NB4 (cell line): Measurements from ENCODE around the gene CTNND2.

Source experiments
- DNase-seq: peaks from one replicate; pipeline ENCODE4 v3.0.0; 2010; ENCODE audit warnings: low read depth
- H3K4me3 ChIP-seq: one replicate; pipeline ENCODE4 v1.5.1; 2011; ENCODE audit warnings: mild to moderate bottlenecking, low read depth, low read length, moderate library complexity
- MYC ChIP-seq: IDR thresholded peaks from 2 replicates; pipeline ENCODE4 v1.6.1; 2011; ENCODE audit warnings: low read depth, low read length
- POLR2A ChIP-seq: IDR thresholded peaks from 2 replicates; pipeline ENCODE4 v1.6.1; 2011; ENCODE audit warnings: mild to moderate bottlenecking; ENCODE audit not compliant: insufficient read length; ENCODE audit errors: extremely low read depth
- TF ChIP-seq, protein P1 (sequence below): IDR thresholded peaks from one replicate; pipeline ENCODE4 v1.5.1; 2012; ENCODE audit warnings: low read depth, low read length
- TF ChIP-seq, protein P2 (sequence below): IDR thresholded peaks from 2 replicates; pipeline ENCODE4 v1.6.1; 2011; ENCODE audit warnings: low read depth, low read length

CTNND2 gene

DNA sequence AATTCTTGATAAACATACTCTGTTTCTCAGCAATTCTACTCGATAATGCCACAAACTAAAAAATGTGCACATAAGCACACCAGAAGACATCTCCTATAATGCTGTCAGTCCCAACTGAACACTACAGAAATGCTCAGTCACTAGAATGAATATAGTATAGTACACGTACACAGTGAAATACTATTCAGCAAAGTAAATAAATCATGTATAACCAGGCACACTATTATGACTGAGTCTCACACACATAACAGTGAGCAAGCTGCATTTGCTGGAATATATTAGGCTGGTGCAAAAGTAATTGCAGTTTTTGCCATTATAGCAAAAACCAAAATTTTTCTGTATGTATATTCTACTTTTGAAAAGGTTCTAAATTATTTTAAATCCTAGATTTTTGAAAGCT, 310.2 kb downstream of the CTNND2 start:
- TF ChIP-seq POLR2A, result no peak
- no peak for TF ChIP-seq MYC
- TF ChIP-seq, protein P1, sequence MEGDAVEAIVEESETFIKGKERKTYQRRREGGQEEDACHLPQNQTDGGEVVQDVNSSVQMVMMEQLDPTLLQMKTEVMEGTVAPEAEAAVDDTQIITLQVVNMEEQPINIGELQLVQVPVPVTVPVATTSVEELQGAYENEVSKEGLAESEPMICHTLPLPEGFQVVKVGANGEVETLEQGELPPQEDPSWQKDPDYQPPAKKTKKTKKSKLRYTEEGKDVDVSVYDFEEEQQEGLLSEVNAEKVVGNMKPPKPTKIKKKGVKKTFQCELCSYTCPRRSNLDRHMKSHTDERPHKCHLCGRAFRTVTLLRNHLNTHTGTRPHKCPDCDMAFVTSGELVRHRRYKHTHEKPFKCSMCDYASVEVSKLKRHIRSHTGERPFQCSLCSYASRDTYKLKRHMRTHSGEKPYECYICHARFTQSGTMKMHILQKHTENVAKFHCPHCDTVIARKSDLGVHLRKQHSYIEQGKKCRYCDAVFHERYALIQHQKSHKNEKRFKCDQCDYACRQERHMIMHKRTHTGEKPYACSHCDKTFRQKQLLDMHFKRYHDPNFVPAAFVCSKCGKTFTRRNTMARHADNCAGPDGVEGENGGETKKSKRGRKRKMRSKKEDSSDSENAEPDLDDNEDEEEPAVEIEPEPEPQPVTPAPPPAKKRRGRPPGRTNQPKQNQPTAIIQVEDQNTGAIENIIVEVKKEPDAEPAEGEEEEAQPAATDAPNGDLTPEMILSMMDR, result no peak
- TF ChIP-seq, protein P2, sequence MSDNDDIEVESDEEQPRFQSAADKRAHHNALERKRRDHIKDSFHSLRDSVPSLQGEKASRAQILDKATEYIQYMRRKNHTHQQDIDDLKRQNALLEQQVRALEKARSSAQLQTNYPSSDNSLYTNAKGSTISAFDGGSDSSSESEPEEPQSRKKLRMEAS, result no peak
- H3K4me3 ChIP-seq, result no peak overlapping the region
- no peak for DNase-seq

DNA sequence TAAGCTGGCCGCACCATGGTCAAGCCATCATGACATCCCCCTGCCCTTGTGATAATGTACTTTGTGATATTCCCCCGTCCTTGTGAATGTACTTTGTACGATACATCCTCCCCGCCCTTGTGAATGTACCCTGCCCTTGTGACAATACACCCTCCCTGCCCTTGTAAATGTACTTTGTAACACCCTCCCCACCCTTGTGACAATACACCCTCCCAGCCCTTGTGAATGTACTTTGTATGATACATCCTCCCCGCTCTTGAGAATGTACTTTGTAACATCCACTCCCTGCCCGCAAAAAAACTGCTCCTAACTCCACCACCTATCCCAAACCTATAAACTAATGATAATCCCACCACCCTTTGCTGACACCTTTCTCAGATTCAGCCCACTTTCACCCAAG, 313.8 kb downstream of the CTNND2 start:
- TF ChIP-seq, protein P1, result no peak
- TF ChIP-seq, protein P2, result no peak
- TF ChIP-seq MYC, result no peak
- TF ChIP-seq POLR2A, result no peak
- no peak overlapping the region for H3K4me3 ChIP-seq
- DNase-seq, result no peak

DNA sequence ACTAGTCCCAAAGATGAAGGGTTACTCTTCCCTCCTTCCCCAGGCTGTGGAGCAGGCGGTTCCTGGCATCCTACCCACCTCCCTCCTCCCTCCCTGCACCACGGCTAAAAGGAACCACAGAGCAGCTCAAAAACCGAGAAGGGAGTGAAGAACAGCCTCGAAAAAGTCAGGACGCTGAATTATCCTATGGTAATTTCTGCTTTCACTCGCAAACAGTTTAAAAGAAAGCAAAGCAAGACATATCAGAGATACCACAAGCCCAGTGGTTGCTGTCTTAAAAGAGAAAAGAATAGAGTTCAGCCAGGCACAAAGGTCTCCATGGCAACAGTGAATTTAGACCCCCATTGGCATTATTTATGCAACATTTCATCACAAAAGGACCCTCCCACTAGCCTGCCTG, 315.4 kb downstream of the CTNND2 start:
- TF ChIP-seq POLR2A (no peak), MYC (no peak)
- TF ChIP-seq, protein P1, result no peak
- TF ChIP-seq, protein P2, result no peak
- no peak for DNase-seq
- H3K4me3 ChIP-seq, result no peak overlapping the region

DNA sequence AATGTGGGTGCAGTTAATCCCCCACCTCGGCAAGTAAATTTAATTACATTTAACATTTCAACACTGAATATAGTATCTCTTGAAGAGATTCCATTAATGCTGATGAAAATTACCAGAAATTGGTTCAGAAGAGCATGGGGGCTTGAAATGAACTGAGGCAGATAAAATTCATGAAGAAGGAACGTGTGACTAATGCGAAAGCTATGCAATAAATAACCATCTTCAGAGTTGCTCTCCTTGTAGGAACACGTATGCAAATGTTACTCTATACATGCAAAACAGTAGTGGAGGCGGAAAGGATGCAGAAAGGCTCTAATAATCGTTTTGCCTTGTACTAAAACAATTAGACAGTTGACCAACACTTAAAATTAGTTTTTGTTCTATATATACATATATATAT, 320.2 kb downstream of the CTNND2 start:
- H3K4me3 ChIP-seq, result no peak overlapping the region
- TF ChIP-seq POLR2A, result no peak
- no peak for TF ChIP-seq MYC
- TF ChIP-seq, protein P1, result no peak
- TF ChIP-seq, protein P2, result no peak
- DNase-seq, result no peak

DNA sequence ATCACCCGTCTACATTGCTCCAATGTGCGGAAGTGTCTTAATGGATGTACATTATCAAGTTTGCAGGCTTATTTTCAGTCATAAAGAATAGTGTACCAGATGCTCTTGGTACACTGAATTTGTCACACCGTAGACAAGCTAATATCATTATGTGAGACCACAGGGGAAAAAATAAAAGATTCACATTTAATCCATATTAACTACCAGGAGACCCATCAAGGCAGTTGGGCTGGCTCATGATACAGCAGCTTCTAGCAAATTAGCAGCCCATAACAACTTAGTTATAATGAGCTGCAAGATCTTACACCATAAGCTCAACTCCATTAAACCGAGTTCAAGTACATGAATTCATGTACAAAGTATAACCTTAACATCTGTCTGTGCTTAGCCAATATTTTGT, 324.9 kb downstream of the CTNND2 start:
- TF ChIP-seq POLR2A (no peak), MYC (no peak)
- TF ChIP-seq, protein P2, result no peak
- TF ChIP-seq, protein P1, result no peak
- DNase-seq, result no peak
- H3K4me3 ChIP-seq, result no peak overlapping the region

DNA sequence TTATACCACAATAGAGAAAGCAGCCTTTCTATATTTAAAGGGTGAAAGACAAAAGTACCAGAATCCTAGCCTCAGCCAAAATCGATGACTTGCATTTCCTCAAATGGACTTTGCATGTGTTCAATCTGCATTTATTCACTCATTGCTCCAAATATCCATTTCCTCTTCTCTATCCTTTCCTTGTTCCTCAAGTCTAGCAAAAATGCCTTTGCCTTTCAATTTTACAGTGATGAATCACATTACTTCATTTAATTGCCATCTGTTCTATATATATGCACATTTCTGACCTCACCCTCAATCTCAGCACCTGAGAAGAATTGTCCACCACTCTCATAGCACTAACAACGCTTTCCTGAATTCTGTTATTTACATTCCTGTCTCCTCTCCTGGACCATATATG, 329.5 kb downstream of the CTNND2 start:
- TF ChIP-seq POLR2A (no peak), MYC (no peak)
- TF ChIP-seq, protein P1, result no peak
- TF ChIP-seq, protein P2, result no peak
- no peak for DNase-seq

More for the DNA sequence above, 329.5 kb downstream of the CTNND2 start:
- H3K4me3 ChIP-seq, result no peak overlapping the region
